VCaP (cell line): ENCODE results near the gene NEMF.

Experiments
- H3K27ac ChIP-seq: fragments of 450-650 bp; 2 replicates; pipeline ENCODE4 v1.5.1; 2017
- TF ChIP-seq, protein P1 (sequence below): fragments of 450-650 bp; conservative IDR thresholded peaks from 2 replicates; pipeline ENCODE4 v1.5.1; 2017; ENCODE audit warnings: mild to moderate bottlenecking, moderate library complexity

Gene NEMF

DNA sequence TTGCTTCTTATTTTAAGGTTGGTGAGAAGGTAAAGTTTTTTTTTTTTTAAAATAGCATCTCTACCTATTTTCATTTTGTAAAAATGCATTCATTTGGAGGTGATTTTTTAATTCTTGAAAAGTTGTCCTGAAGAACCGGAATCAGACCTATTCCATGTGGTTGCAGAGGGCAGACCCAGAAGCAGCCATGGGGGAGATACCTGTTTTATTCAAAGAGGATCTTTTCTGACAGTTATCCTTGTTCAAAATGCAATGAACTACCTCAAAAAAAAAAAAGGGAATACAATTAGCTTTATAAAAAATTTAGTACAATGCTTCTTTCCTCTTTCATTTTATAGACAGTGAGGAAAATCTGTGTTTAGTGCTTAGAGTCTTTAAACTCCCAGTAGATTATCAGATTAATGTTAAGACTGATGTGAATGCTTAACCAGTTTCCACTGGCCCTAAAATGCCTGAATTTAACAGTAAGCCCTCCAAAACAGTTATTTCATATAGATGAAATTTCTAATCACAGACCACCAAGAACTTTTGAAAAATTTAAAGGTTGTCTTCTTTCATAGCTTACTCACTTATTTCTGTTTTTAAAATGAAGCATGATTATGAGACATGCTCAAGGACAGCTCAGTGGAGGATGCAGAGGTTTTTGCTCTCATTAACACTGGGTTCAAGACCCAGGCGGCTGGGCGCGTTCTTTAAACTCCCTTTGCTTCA, 8.6 kb upstream of the NEMF start:
- H3K27ac ChIP-seq: peak overlapping the region; percentile 88
- TF ChIP-seq, protein P1, sequence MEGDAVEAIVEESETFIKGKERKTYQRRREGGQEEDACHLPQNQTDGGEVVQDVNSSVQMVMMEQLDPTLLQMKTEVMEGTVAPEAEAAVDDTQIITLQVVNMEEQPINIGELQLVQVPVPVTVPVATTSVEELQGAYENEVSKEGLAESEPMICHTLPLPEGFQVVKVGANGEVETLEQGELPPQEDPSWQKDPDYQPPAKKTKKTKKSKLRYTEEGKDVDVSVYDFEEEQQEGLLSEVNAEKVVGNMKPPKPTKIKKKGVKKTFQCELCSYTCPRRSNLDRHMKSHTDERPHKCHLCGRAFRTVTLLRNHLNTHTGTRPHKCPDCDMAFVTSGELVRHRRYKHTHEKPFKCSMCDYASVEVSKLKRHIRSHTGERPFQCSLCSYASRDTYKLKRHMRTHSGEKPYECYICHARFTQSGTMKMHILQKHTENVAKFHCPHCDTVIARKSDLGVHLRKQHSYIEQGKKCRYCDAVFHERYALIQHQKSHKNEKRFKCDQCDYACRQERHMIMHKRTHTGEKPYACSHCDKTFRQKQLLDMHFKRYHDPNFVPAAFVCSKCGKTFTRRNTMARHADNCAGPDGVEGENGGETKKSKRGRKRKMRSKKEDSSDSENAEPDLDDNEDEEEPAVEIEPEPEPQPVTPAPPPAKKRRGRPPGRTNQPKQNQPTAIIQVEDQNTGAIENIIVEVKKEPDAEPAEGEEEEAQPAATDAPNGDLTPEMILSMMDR: no peak

DNA sequence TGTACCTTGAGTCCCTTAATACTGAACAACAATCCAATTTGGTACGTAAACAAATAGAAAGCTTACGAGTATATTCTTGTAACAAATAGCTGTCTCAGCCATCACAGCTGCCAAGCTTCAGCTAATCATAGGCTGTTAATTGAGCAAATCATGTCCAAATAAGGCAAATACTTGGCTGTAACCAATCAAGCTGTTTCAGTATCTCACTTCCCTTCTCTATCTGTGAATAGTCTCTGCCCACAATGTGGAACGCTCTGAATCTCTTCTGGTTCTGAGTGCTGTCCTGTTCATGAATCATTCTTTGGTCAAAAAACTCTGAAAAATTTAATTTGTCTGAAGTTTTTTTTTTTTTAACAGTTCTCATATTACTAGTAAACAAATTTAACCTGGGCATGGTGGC, 5.8 kb upstream of the NEMF start:
- TF ChIP-seq, protein P1: no peak
- no peak overlapping the region for H3K27ac ChIP-seq

DNA sequence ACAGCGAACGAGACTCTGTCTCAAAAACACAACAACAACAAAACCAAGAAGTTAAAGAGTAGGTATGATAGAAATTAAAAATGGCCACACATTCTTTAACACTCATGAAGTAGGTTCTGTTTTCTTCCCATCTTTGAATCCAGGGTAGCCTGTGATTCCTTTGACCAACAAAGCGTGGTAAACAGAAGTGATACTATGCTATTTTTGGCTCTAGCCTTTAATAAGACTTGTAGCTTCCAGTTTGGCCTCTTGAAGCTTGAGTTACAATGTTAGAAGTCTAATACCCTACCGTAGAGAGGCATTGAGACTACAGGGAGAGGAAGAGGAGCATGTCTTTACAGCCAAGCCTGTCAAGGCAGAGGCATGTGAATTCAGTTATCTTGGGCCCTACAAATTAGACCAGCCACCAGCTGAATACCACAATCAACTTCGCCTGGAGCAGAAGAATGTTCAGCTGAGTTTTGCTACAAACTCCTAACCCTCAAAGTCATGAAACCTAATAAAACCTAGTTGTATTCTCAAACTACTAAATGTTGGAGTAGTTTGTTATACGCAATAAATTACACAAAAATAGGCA, 4.9 kb upstream of the NEMF start:
- no peak overlapping the region for H3K27ac ChIP-seq
- TF ChIP-seq, protein P1: no peak

DNA sequence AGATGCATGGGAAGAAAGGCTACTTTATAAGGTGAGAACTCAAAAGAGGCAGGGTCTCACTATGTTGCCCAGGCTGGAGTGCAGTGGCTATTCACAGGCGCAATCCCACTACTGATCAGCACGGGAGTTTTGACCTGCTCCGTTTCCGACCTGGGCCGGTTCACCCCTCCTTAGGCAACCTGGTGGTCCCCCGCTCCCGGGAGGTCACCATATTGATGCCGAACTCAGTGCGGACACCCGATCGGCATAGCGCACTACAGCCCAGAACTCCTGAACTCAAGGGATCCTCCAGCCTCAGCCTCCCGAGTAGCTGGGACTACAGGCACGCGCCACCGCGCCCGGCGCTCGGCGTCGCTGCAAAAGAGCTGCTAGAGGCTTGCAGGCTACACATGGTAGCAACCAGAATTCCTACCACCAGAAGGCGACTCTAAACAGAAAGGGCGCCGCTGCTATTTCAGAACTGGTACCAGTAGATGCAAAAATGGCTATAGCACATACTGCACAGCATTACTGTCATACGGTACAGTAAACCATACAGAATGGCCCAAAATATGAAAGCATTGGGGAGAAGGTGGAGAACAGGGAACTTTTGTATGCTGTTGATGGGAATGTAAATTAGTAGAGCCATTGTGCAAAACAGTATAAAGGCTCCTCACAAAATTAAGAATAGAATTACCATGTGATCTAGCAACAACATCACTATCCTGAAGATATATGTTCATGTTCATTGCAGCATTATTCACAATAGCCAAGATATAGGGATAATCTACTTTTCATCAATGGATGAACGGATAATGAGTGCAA, 1.2 kb upstream of the NEMF start:
- TF ChIP-seq, protein P1: no peak; the same call in 1 of the 2 replicates
- H3K27ac ChIP-seq: peak overlapping the region; percentile 91

DNA sequence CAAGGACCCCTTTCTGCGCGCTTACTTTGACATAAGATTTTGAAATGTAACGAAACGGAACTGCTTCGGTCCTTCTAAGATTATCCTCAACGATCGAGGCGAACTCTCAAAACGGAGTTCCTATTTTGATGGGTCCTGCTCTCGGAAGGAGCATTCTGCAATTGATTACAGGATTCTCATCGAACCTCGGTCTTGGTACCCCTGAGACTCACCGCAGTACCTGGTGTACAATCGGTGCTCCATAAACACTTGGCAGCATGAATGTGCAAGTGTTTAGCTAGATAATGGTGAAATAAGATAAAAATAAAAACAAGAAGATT, 530 bp upstream of the NEMF start:
- peak overlapping the region; percentile 91 for H3K27ac ChIP-seq
- TF ChIP-seq, protein P1: peak; percentile 2; the same call in 1 of the 2 replicates

DNA sequence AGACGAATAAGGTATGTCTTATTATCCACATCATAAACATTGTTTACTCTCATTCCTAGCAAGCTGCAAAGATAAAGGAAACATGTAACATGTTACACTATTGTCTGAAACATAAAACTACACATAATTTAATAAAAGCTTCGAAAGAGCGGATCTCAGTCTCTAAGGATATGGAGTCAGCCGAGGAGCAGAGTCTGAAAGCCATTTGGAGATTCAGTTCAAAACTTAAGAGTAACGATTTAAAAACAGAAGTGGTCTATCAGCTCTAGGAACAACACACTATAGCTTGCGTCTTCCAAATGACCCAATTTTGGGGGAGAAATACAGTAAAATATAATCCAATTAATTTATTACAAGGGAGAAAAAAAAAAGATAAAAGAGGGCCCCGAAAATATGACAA, 775 bp downstream of the NEMF start:
- TF ChIP-seq, protein P1: no peak
- H3K27ac ChIP-seq: peak overlapping the region; percentile 91

DNA sequence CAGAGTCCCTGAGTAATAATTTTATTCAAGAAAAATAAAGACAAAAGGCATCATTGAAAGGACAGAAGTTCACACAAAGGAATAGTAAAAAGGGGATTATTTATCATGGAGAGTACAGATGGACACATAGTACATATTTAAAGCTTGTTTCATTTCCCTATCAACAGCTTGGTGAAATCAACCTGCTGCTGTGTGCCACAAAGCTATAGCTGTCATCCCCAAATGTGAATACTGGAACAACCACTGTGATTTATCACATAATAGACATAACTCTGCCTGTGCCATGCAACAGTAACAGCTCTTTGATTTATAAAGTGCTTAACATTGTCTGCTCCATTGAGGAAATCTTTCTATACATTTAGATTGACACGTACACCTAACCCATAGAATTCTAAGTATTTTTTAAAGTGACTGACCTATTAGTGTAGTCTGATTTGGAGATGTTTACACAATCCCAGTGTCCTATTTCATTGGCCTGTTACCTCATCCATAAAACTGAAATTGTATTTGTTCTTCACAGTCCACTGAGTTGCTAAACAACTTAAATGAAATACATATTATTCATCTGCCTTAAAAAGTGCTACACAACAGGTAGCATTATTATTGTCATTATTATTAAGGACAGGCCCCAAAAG, 3.3 kb downstream of the NEMF start:
- peak overlapping the region; percentile 91 for H3K27ac ChIP-seq
- TF ChIP-seq, protein P1: no peak
